ENCODE measurements around the gene NR2F1.

NR2F1 gene

DNA sequence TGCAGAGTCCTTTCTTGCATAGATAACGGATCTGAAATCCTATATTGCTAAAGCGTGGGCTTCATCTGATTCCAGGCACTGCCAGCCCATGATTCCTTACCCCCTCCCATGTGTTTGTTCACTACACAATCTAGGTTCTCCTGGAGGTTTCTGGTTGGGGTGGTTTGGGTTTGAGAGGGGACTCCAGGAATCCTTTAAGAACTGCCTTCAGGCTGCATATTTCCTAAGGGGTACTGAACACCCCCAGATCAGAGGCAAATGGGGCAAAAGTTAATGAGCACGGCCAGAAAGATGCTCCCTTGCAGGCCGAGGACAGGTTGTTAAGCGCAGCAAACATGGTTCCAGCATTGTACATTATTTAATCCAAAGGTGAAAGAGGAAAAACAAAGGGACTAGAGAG, 9.9 kb downstream of the NR2F1 start:
- ChIA-PET POLR2A (no interaction called here), CTCF (interaction anchor here (0.6 to 2.3 kb wide), 4 partner anchors 10 to 19 kb away, joined by 3 to 7 read pairs (median 4); no protein-coding TSS in a partner anchor)
- Histone ChIP-seq H3K4me1 (ENCODE audit: control extremely low read depth in 1 of 4, control insufficient read depth in 4 of 4, insufficient read depth in 4 of 4, low read length in 3 of 4) (peaks cover 0 to 5% (median 4%) of the 10 kb centered on the region in 4 experiments), H3K9me3 (ENCODE audit: control extremely low read depth in 1 of 5, control insufficient read depth in 4 of 5, insufficient read depth in 2 of 5, low read depth in 1 of 5, low read length in 4 of 5) (peaks cover 0 to 30% (median 0%) of the 10 kb centered on the region in 5 experiments), H3K4me3 (ENCODE audit: control insufficient read depth in 1 of 7, extremely low read depth in 1 of 7, insufficient read depth in 4 of 7, low read depth in 2 of 7, low read length in 6 of 7) (no peak overlapping the region), H3K27ac (ENCODE audit: insufficient read depth in 1 of 2, low read depth in 1 of 2, low read length in 2 of 2, poor library complexity in 1 of 2, severe bottlenecking in 2 of 2) (no peak overlapping the region), H3K27me3 (replicated peaks in 2 of 5; ENCODE audit: control insufficient read depth in 4 of 5, insufficient read depth in 5 of 5, low read length in 4 of 5) (peaks cover 49 to 100% (median 76%) of the 10 kb centered on the region in 5 experiments), H3K36me3 (ENCODE audit: control insufficient read depth in 4 of 4, insufficient read depth in 4 of 4, low read length in 3 of 4) (no peaks in the 10 kb centered on the region)
- no peak for DNase-seq
- 20% methylated on average over 3 of the region's 5 CpGs for WGBS (ENCODE audit: insufficient coverage)

DNA sequence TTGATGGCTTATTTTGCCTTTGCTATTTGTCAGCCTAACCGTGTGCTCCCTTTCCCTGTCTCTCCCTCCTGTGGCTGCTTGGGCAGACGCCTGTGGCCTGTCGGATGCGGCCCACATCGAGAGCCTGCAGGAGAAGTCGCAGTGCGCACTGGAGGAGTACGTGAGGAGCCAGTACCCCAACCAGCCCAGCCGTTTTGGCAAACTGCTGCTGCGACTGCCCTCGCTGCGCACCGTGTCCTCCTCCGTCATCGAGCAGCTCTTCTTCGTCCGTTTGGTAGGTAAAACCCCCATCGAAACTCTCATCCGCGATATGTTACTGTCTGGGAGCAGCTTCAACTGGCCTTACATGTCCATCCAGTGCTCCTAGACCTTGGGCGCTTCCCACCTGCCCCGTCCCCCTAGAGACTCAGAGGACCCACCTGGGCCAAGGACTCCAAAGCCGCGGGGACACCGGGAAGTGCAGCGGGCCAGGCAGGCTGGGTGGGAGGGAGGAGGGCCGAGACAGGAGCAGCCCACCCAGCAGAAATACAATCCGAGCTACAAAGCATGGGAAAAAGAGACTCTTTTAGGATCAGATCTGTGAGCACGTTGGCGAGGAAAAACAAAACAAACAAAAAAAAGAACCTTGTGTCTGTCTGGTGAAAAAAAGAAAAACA, 10.6 kb downstream of the NR2F1 start:
- DNase-seq, result no peak
- CTCF ChIA-PET, result interaction anchor here (0.6 to 1.5 kb wide), 3 partner anchors 11 to 15 kb away, joined by 3 to 4 read pairs (median 3); no protein-coding TSS in a partner anchor
- Histone ChIP-seq H3K4me3 (ENCODE audit: control insufficient read depth in 1 of 7, extremely low read depth in 1 of 7, insufficient read depth in 4 of 7, low read depth in 2 of 7, low read length in 6 of 7) (no peak overlapping the region), H3K36me3 (ENCODE audit: control insufficient read depth in 4 of 4, insufficient read depth in 4 of 4, low read length in 3 of 4) (no peaks in the 10 kb centered on the region), H3K9me3 (ENCODE audit: control extremely low read depth in 1 of 5, control insufficient read depth in 4 of 5, insufficient read depth in 2 of 5, low read depth in 1 of 5, low read length in 4 of 5) (peaks cover 0 to 27% (median 0%) of the 10 kb centered on the region in 5 experiments), H3K4me1 (ENCODE audit: control extremely low read depth in 1 of 4, control insufficient read depth in 4 of 4, insufficient read depth in 4 of 4, low read length in 3 of 4) (peaks cover 0 to 3% (median 1%) of the 10 kb centered on the region in 4 experiments), H3K27me3 (replicated peaks in 2 of 5; ENCODE audit: control insufficient read depth in 4 of 5, insufficient read depth in 5 of 5, low read length in 4 of 5) (peaks cover 49 to 100% (median 72%) of the 10 kb centered on the region in 5 experiments), H3K27ac (ENCODE audit: insufficient read depth in 1 of 2, low read depth in 1 of 2, low read length in 2 of 2, poor library complexity in 1 of 2, severe bottlenecking in 2 of 2) (no peak overlapping the region)
- POLR2A ChIA-PET, result no interaction called here
- 10% methylated on average over 21 of the region's 30 CpGs for WGBS (ENCODE audit: insufficient coverage)

DNA sequence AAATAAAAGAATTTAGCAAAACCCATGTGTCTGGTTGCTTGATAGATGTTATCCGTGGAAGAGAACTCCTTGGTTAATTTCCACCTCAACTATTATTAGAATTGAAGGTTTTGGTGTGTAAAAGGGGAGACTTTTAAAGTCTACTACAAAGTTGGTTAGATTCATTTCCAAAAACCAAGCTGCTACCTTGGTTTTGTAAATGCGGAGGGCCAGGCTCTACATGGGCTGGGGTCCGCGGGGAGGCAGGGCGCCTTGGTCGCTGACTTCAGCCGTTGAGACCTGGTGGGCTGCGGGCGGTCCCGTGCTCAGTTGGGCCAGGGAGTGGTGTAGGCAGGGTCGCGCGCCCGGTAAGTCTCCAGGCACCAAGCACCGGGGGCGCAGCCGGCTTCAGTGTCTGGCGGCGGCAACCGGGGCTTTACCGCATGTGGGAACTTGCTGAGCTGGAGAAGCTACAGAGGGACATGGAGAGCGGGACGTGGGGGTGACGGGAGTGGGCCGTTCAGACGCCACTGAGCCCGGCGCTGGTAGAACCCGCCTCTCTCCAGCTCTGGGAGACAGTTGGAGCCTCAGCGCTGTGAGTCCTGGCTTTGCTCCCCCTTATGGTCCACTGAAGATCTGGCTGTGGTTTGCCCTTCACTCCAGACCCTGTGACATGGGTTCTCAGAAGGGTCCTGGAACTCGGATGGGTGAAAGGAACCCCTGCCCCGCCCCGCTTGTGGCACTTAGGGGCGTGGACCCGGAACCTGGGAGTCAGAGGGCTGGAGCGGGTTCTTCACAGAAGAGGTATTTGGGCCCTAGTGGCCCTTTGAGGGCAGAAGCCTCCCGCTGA, 11.8 kb downstream of the NR2F1 start:
- ChIA-PET POLR2A (no interaction called here), CTCF (interaction anchor here (0.9 to 2.1 kb wide), 3 partner anchors 10 to 195 kb away, joined by 3 to 11 read pairs (median 4); no protein-coding TSS in a partner anchor)
- peaks cover 0 to 27% (median 0%) of the 10 kb centered on the region in 5 experiments for H3K9me3 ChIP-seq (ENCODE audit: control extremely low read depth in 1 of 5, control insufficient read depth in 4 of 5, insufficient read depth in 2 of 5, low read depth in 1 of 5, low read length in 4 of 5)
- peaks cover 49 to 100% (median 70%) of the 10 kb centered on the region in 5 experiments for H3K27me3 ChIP-seq (replicated peaks in 2 of 5; ENCODE audit: control insufficient read depth in 4 of 5, insufficient read depth in 5 of 5, low read length in 4 of 5)
- peaks cover 0 to 3% (median 1%) of the 10 kb centered on the region in 4 experiments for H3K4me1 ChIP-seq (ENCODE audit: control extremely low read depth in 1 of 4, control insufficient read depth in 4 of 4, insufficient read depth in 4 of 4, low read length in 3 of 4)
- no peak overlapping the region for H3K27ac ChIP-seq (ENCODE audit: insufficient read depth in 1 of 2, low read depth in 1 of 2, low read length in 2 of 2, poor library complexity in 1 of 2, severe bottlenecking in 2 of 2)
- H3K4me3 ChIP-seq (ENCODE audit: control insufficient read depth in 1 of 7, extremely low read depth in 1 of 7, insufficient read depth in 4 of 7, low read depth in 2 of 7, low read length in 6 of 7), result no peak overlapping the region
- DNase-seq, result peak in 1 of 3 donors; percentile 38
- WGBS (ENCODE audit: insufficient coverage), result 5% methylated on average over 30 of the region's 37 CpGs
- no peaks in the 10 kb centered on the region for H3K36me3 ChIP-seq (ENCODE audit: control insufficient read depth in 4 of 4, insufficient read depth in 4 of 4, low read length in 3 of 4)

DNA sequence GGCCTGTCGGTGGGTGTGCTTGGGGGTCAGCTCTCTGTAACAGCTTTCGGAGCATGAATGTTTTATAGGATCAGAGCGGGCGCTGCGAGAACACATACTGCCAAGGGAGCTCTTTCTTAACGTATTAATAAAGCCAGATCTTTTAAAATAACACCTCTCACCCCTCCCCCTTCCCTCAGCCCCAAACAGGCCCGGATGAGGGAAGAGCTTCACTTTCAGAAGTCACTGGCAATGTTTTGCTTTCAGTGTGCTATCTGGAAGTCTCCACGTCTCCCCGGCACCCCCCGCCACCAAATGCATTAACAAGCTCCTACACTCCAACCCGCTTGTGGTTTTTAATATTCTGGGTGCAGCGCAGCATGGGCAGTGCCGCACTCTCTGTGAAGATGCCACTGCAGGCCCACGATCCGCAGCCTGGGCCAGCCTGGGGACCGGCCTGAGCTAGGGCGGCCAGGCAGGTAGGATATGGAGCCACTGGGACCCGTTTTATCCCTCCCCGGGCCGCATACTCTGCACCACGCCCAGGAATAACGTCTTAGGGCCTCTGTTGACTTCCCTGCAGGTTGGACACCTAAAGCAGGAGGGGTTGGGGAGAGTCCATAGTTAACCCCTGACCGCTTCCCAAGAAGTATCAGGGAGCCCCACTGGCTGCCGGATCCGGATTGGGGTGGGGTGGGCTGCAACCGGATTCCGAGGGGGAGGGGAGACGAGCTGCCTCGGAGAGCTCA, 12.6 kb downstream of the NR2F1 start:
- Histone ChIP-seq H3K4me1 (ENCODE audit: control extremely low read depth in 1 of 4, control insufficient read depth in 4 of 4, insufficient read depth in 4 of 4, low read length in 3 of 4) (peaks cover 0 to 3% (median 1%) of the 10 kb centered on the region in 4 experiments), H3K4me3 (ENCODE audit: control insufficient read depth in 1 of 7, extremely low read depth in 1 of 7, insufficient read depth in 4 of 7, low read depth in 2 of 7, low read length in 6 of 7) (no peak overlapping the region), H3K27ac (ENCODE audit: insufficient read depth in 1 of 2, low read depth in 1 of 2, low read length in 2 of 2, poor library complexity in 1 of 2, severe bottlenecking in 2 of 2) (no peak overlapping the region), H3K27me3 (replicated peaks in 2 of 5; ENCODE audit: control insufficient read depth in 4 of 5, insufficient read depth in 5 of 5, low read length in 4 of 5) (peaks cover 47 to 100% (median 69%) of the 10 kb centered on the region in 5 experiments), H3K9me3 (ENCODE audit: control extremely low read depth in 1 of 5, control insufficient read depth in 4 of 5, insufficient read depth in 2 of 5, low read depth in 1 of 5, low read length in 4 of 5) (peaks cover 0 to 27% (median 0%) of the 10 kb centered on the region in 5 experiments), H3K36me3 (ENCODE audit: control insufficient read depth in 4 of 4, insufficient read depth in 4 of 4, low read length in 3 of 4) (no peaks in the 10 kb centered on the region)
- ChIA-PET POLR2A (no interaction called here), CTCF (interaction anchor here (0.9 to 2.1 kb wide), 4 partner anchors 11 to 194 kb away, joined by 3 to 11 read pairs (median 4); partner anchors contain the start of gene NR2F1)
- 7% methylated on average over 22 of the region's 29 CpGs for WGBS (ENCODE audit: insufficient coverage)
- DNase-seq, result peak in 1 of 3 donors; percentile 22

DNA sequence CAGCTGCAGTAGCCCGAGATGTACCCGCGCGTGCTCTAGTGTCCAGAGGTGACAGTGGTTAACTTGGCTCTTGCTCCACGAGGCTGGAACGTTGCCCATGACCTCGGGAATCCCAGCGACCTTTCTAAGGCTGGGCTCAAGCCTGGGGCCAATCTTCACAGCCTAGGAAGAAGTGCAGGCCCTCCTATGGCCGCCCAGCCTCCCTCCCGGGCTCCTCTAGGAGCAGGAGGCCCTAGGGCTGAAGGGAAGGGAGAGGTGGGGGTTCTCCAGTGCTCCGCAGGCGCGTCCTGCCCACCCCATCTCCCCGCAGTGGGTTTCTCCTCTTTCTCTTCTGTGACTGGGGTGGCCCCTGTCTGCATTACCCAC, 13.3 kb downstream of the NR2F1 start:
- Histone ChIP-seq H3K27me3 (replicated peaks in 2 of 5; ENCODE audit: control insufficient read depth in 4 of 5, insufficient read depth in 5 of 5, low read length in 4 of 5) (peaks cover 46 to 100% (median 73%) of the 10 kb centered on the region in 5 experiments), H3K27ac (ENCODE audit: insufficient read depth in 1 of 2, low read depth in 1 of 2, low read length in 2 of 2, poor library complexity in 1 of 2, severe bottlenecking in 2 of 2) (no peak overlapping the region), H3K4me3 (ENCODE audit: control insufficient read depth in 1 of 7, extremely low read depth in 1 of 7, insufficient read depth in 4 of 7, low read depth in 2 of 7, low read length in 6 of 7) (no peak overlapping the region), H3K36me3 (ENCODE audit: control insufficient read depth in 4 of 4, insufficient read depth in 4 of 4, low read length in 3 of 4) (no peaks in the 10 kb centered on the region), H3K9me3 (ENCODE audit: control extremely low read depth in 1 of 5, control insufficient read depth in 4 of 5, insufficient read depth in 2 of 5, low read depth in 1 of 5, low read length in 4 of 5) (peaks cover 0 to 27% (median 0%) of the 10 kb centered on the region in 5 experiments), H3K4me1 (ENCODE audit: control extremely low read depth in 1 of 4, control insufficient read depth in 4 of 4, insufficient read depth in 4 of 4, low read length in 3 of 4) (peaks cover 0 to 3% (median 1%) of the 10 kb centered on the region in 4 experiments)
- 11% methylated on average over 12 of the region's 14 CpGs for WGBS (ENCODE audit: insufficient coverage)
- ChIA-PET POLR2A (no interaction called here), CTCF (interaction anchor here (2.1 to 3.1 kb wide), 2 partner anchors 9 to 11 kb away, joined by 11 to 27 read pairs; no protein-coding TSS in a partner anchor)
- no peak for DNase-seq

DNA sequence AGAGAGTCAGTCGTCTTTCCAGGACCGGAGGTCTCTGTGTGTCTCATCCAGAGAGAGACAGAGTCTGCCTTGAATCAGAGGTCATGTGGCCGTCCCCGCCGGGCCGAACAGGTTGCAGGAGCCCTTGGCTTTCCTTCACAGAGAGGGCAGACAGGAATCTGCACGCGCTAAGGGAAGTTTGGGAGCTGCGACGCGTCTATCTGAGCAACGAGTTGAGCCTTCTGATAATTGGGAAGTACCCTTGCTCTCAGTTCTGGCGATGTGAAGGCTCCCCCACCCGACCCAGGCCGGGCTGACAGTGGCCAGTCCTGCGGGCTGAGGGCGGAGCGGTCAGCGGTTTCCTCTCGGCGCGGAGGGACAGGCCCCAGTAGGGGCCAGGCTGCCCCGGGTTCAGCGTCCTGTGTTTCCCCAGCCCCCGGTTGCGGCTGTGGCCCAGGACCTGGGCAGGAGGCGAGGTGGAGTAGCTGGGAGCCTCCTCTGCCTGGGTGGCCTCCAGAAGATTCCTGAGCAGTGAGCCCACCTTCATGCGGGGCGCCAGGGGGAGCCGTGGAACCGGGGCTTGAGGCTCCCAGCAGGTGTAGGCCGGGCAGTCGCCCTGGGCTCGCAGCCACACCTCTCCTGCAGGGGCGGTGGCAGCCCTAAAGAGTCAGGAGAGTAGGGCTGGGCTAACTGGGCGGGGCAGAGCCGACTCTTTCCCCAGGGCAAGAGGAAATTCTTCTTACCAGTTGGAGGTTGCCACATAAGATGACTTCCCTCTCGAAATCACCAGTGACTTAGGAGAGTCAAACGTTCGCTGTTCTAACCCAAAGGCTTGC, 13.9 kb downstream of the NR2F1 start:
- POLR2A ChIA-PET, result no interaction called here
- no peaks in the 10 kb centered on the region for H3K36me3 ChIP-seq (ENCODE audit: control insufficient read depth in 4 of 4, insufficient read depth in 4 of 4, low read length in 3 of 4)
- WGBS (ENCODE audit: insufficient coverage), result 2% methylated on average over 40 of the region's 40 CpGs
- peaks cover 46 to 100% (median 73%) of the 10 kb centered on the region in 5 experiments for H3K27me3 ChIP-seq (replicated peaks in 2 of 5; ENCODE audit: control insufficient read depth in 4 of 5, insufficient read depth in 5 of 5, low read length in 4 of 5)
- H3K4me3 ChIP-seq (ENCODE audit: control insufficient read depth in 1 of 7, extremely low read depth in 1 of 7, insufficient read depth in 4 of 7, low read depth in 2 of 7, low read length in 6 of 7), result no peak overlapping the region
- H3K9me3 ChIP-seq (ENCODE audit: control extremely low read depth in 1 of 5, control insufficient read depth in 4 of 5, insufficient read depth in 2 of 5, low read depth in 1 of 5, low read length in 4 of 5), result peaks cover 0 to 29% (median 0%) of the 10 kb centered on the region in 5 experiments
- CTCF ChIA-PET, result interaction anchor here (1.0 to 3.1 kb wide), 4 partner anchors 9 to 204 kb away, joined by 3 to 27 read pairs (median 10); no protein-coding TSS in a partner anchor
- peak in 1 of 3 donors; percentile 40 for DNase-seq
- no peak overlapping the region for H3K27ac ChIP-seq (ENCODE audit: insufficient read depth in 1 of 2, low read depth in 1 of 2, low read length in 2 of 2, poor library complexity in 1 of 2, severe bottlenecking in 2 of 2)
- peaks cover 0 to 3% (median 1%) of the 10 kb centered on the region in 4 experiments for H3K4me1 ChIP-seq (ENCODE audit: control extremely low read depth in 1 of 4, control insufficient read depth in 4 of 4, insufficient read depth in 4 of 4, low read length in 3 of 4)
